ENCODE measurements around the gene NOS1AP. TPM values are rescaled to one million over a fixed set of nuclear protein-coding genes. Genes with fewer than 3 reads are reported as not detected.

Gene NOS1AP
- total RNA-seq, 2 experiments from 2014 or later, result 0.34 to 0.35 TPM

DNA sequence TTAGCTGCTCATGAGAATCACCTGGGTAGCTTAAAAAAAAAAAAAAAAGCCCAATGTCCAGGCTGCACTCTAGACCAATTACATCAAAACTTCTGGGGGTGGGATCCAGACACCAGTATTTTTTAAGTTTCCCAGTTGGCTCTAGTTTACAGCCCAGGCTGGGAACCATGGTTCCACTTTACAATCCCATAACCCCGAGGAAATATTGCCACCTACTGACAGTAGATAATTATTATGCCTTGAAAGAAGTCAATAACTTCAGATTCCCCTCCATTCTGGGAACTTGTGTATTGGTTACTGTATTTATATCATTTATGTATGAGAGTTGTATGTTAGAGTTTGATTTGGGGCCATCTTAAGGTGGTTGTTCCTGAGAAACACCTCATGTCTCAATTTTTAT, 207.0 kb downstream of the NOS1AP start:
- Mint-ChIP-seq H3K27me3 (peaks cover 17% of the 10 kb centered on the region), H3K36me3 (ENCODE audit: low read depth) (no peaks in the 10 kb centered on the region), H3K9me3 (ENCODE audit: low read depth) (no peaks in the 10 kb centered on the region), H3K4me3 (no peak overlapping the region), H3K27ac (no peak overlapping the region), H3K4me1 (no peaks in the 10 kb centered on the region)
- CTCF ChIA-PET, result interaction anchor here (0.6 to 1.4 kb wide), 6 partner anchors 10 to 312 kb away, joined by 3 to 4 read pairs (median 3); no protein-coding TSS in a partner anchor
- POLR2A ChIA-PET, result no interaction called here
- intact Hi-C loops (cut with DNase I, micrococcal nuclease), result loop anchor here (1.0 to 10.0 kb wide), 3 partner anchors 220 to 482 kb away; no protein-coding TSS in a partner anchor
- ATAC-seq (no peak), DNase-seq (no peak)

DNA sequence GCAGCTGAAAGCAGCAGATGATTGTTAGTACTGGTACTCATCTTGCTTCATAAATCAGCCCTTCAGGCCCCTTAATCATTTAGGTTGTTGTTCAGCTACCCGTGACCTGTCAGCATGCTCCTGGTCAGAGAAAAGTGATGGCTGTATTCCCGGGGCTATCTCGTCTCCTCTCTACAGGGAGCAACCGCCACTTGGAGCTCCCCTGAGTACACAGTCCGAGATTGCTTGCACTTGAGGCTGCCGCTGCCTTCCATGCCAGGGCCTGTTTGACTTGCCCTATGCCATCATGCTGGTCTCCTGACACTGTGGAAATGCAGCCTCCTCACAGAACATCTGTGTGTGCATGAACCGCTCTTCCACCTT, 209.6 kb downstream of the NOS1AP start:
- ATAC-seq (no peak), DNase-seq (no peak)
- ChIA-PET CTCF (interaction anchor here (0.9 kb wide), 1 partner anchor 21 kb away, joined by 3 read pairs; no protein-coding TSS in a partner anchor), POLR2A (no interaction called here)
- H3K4me1 Mint-ChIP-seq, result no peaks in the 10 kb centered on the region
- no peaks in the 10 kb centered on the region for H3K36me3 Mint-ChIP-seq (ENCODE audit: low read depth)
- H3K4me3 Mint-ChIP-seq, result no peak overlapping the region
- no peak overlapping the region for H3K27ac Mint-ChIP-seq
- intact Hi-C loops (cut with DNase I, micrococcal nuclease), result loop anchor here in 1 of 2 experiments (10.0 kb wide), 1 partner anchor 484 kb away; no protein-coding TSS in a partner anchor
- no peaks in the 10 kb centered on the region for H3K9me3 Mint-ChIP-seq (ENCODE audit: low read depth)
- H3K27me3 Mint-ChIP-seq, result peaks cover 21% of the 10 kb centered on the region

DNA sequence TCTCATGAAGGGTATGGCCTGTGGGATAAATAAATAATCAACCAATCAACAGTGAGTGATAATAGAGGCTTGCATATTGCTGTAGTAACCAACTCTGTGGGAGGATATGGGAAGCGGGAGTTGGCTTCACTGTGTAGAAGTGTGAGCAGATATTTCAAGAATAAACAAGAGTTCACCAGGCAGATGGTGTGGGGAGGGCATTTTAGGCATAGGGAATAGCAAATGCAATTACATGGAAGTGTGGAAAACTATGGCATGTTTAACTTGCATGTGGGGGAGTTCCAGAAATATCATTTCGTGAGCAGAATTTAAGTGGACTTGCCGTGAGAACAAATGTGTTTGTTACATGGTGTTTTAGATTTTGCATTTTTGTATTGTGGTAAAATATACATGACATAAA, 211.9 kb downstream of the NOS1AP start:
- Mint-ChIP-seq H3K9me3 (ENCODE audit: low read depth) (no peaks in the 10 kb centered on the region), H3K36me3 (ENCODE audit: low read depth) (no peaks in the 10 kb centered on the region), H3K27me3 (peaks cover 32% of the 10 kb centered on the region), H3K4me1 (no peaks in the 10 kb centered on the region), H3K27ac (no peak overlapping the region), H3K4me3 (no peak overlapping the region)
- no peak for ATAC-seq
- POLR2A ChIA-PET, result no interaction called here
- intact Hi-C loops (cut with DNase I, micrococcal nuclease), result no loop called here
- CTCF ChIA-PET, result no interaction called here
- DNase-seq, result no peak

GRCh38 chr1:162283657-162284056, 214.2 kb downstream of the NOS1AP start:
- POLR2A ChIA-PET, result no interaction called here
- Mint-ChIP-seq H3K4me1 (no peaks in the 10 kb centered on the region), H3K4me3 (no peak overlapping the region), H3K9me3 (ENCODE audit: low read depth) (no peaks in the 10 kb centered on the region), H3K27ac (no peak overlapping the region), H3K36me3 (ENCODE audit: low read depth) (no peaks in the 10 kb centered on the region), H3K27me3 (peaks cover 28% of the 10 kb centered on the region)
- DNase-seq (no peak), ATAC-seq (no peak)
- CTCF ChIA-PET, result no interaction called here
- intact Hi-C loops (cut with DNase I, micrococcal nuclease), result no loop called here

- DNase-seq (no peak), ATAC-seq (no peak)
- Mint-ChIP-seq H3K36me3 (ENCODE audit: low read depth) (no peaks in the 10 kb centered on the region), H3K4me3 (no peak overlapping the region), H3K9me3 (ENCODE audit: low read depth) (no peaks in the 10 kb centered on the region), H3K27ac (no peak overlapping the region), H3K27me3 (peaks cover 23% of the 10 kb centered on the region), H3K4me1 (no peaks in the 10 kb centered on the region)
- intact Hi-C loops (cut with DNase I, micrococcal nuclease), result no loop called here
- CTCF ChIA-PET, result no interaction called here
- POLR2A ChIA-PET, result no interaction called here
Measured at GRCh38 chr1:162284206-162284955, 214.9 kb downstream of the NOS1AP start.

GRCh38 chr1:162285149-162285561, 215.7 kb downstream of the NOS1AP start:
- no peak for ATAC-seq

DNA sequence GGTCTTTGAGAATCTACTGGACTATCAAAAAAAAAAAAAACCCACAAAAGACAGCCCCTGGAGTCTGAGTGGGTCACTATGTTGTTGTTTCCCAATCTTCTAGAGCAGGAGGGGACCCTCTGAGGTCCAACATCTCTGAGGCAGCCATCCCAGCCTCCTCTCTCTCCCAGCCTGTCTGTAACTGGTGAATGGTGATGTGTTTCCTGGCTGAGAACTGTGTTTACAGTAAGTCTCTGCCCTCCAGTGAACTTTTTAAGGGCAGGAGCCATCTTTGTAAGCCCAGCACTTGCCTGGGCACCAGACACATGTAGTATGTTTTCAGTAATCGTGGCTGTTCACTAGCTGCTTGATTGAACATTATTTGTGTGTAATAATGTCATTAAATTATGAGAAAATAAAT, 221.5 kb downstream of the NOS1AP start:
- Mint-ChIP-seq H3K36me3 (ENCODE audit: low read depth) (no peaks in the 10 kb centered on the region), H3K27me3 (peaks cover 9% of the 10 kb centered on the region), H3K4me1 (no peaks in the 10 kb centered on the region), H3K27ac (no peak overlapping the region), H3K4me3 (no peak overlapping the region), H3K9me3 (ENCODE audit: low read depth) (no peaks in the 10 kb centered on the region)
- DNase-seq, result no peak
- intact Hi-C loops (cut with DNase I, micrococcal nuclease), result no loop called here
- ATAC-seq, result no peak
- ChIA-PET CTCF (no interaction called here), POLR2A (no interaction called here)

More at GRCh38 chr1:162285149-162285561, 215.7 kb downstream of the NOS1AP start:
- no peaks in the 10 kb centered on the region for H3K4me1 Mint-ChIP-seq
- CTCF ChIA-PET, result interaction anchor here (0.6 kb wide), 1 partner anchor 124 kb away, joined by 3 read pairs; no protein-coding TSS in a partner anchor
- no peak overlapping the region for H3K4me3 Mint-ChIP-seq
- no peaks in the 10 kb centered on the region for H3K9me3 Mint-ChIP-seq (ENCODE audit: low read depth)
- DNase-seq, result no peak
- intact Hi-C loops (cut with DNase I, micrococcal nuclease), result no loop called here
- peaks cover 22% of the 10 kb centered on the region for H3K27me3 Mint-ChIP-seq
- no peaks in the 10 kb centered on the region for H3K36me3 Mint-ChIP-seq (ENCODE audit: low read depth)
- no peak overlapping the region for H3K27ac Mint-ChIP-seq
- POLR2A ChIA-PET, result no interaction called here

GRCh38 chr1:162292422-162292849, 222.9 kb downstream of the NOS1AP start:
- Mint-ChIP-seq H3K4me3 (no peak overlapping the region), H3K4me1 (no peaks in the 10 kb centered on the region), H3K27me3 (peaks cover 11% of the 10 kb centered on the region), H3K27ac (no peak overlapping the region), H3K9me3 (ENCODE audit: low read depth) (no peaks in the 10 kb centered on the region), H3K36me3 (ENCODE audit: low read depth) (no peaks in the 10 kb centered on the region)
- ChIA-PET CTCF (no interaction called here), POLR2A (no interaction called here)
- ATAC-seq (no peak), DNase-seq (no peak)
- intact Hi-C loops (cut with DNase I, micrococcal nuclease), result no loop called here

GRCh38 chr1:162293073-162293692, 223.7 kb downstream of the NOS1AP start:
- CTCF ChIA-PET, result no interaction called here
- peaks cover 13% of the 10 kb centered on the region for H3K27me3 Mint-ChIP-seq
- ATAC-seq (no peak), DNase-seq (no peak)
- H3K9me3 Mint-ChIP-seq (ENCODE audit: low read depth), result no peaks in the 10 kb centered on the region
- intact Hi-C loops (cut with DNase I, micrococcal nuclease), result no loop called here
- no peak overlapping the region for H3K27ac Mint-ChIP-seq
- no peaks in the 10 kb centered on the region for H3K4me1 Mint-ChIP-seq
- no peaks in the 10 kb centered on the region for H3K36me3 Mint-ChIP-seq (ENCODE audit: low read depth)
- POLR2A ChIA-PET, result no interaction called here
- H3K4me3 Mint-ChIP-seq, result no peak overlapping the region

GRCh38 chr1:162294015-162294414, 224.5 kb downstream of the NOS1AP start:
- Mint-ChIP-seq H3K9me3 (ENCODE audit: low read depth) (no peaks in the 10 kb centered on the region), H3K36me3 (ENCODE audit: low read depth) (no peaks in the 10 kb centered on the region), H3K27ac (no peak overlapping the region), H3K27me3 (peaks cover 16% of the 10 kb centered on the region), H3K4me3 (no peak overlapping the region), H3K4me1 (no peaks in the 10 kb centered on the region)
- CTCF ChIA-PET, result no interaction called here
- POLR2A ChIA-PET, result no interaction called here
- ATAC-seq (no peak), DNase-seq (no peak)
- intact Hi-C loops (cut with DNase I, micrococcal nuclease), result no loop called here

GRCh38 chr1:162297208-162297607, 227.7 kb downstream of the NOS1AP start:
- H3K27me3 Mint-ChIP-seq, result peaks cover 19% of the 10 kb centered on the region
- H3K9me3 Mint-ChIP-seq (ENCODE audit: low read depth), result no peaks in the 10 kb centered on the region
- ChIA-PET CTCF (no interaction called here), POLR2A (no interaction called here)
- H3K4me1 Mint-ChIP-seq, result no peaks in the 10 kb centered on the region
- DNase-seq, result no peak
- no peak for ATAC-seq
- no peak overlapping the region for H3K27ac Mint-ChIP-seq
- H3K4me3 Mint-ChIP-seq, result no peak overlapping the region
- intact Hi-C loops (cut with DNase I, micrococcal nuclease), result no loop called here
- no peaks in the 10 kb centered on the region for H3K36me3 Mint-ChIP-seq (ENCODE audit: low read depth)

- no peaks in the 10 kb centered on the region for H3K36me3 Mint-ChIP-seq (ENCODE audit: low read depth)
- intact Hi-C loops (cut with DNase I, micrococcal nuclease), result no loop called here
- H3K27ac Mint-ChIP-seq, result no peak overlapping the region
- H3K4me3 Mint-ChIP-seq, result no peak overlapping the region
- no peak for ATAC-seq
- H3K27me3 Mint-ChIP-seq, result peaks cover 22% of the 10 kb centered on the region
- no peak for DNase-seq
- POLR2A ChIA-PET, result no interaction called here
- CTCF ChIA-PET, result interaction anchor here (0.8 to 0.9 kb wide), 2 partner anchors 8 to 71 kb away, joined by 3 read pairs; no protein-coding TSS in a partner anchor
- no peaks in the 10 kb centered on the region for H3K4me1 Mint-ChIP-seq
- H3K9me3 Mint-ChIP-seq (ENCODE audit: low read depth), result no peaks in the 10 kb centered on the region
Measured at GRCh38 chr1:162298266-162298665, 228.8 kb downstream of the NOS1AP start.
